HG03571 (cell line): Measurements from ENCODE around the gene CHCHD3.
A peak's percentile ranks its signal among the peaks of the same experiment; 100 is the strongest.

Experiments
- ATAC-seq: cut with Tn5 transposase; IDR thresholded peaks from one replicate; pipeline ENCODE4 v1.9.1; 2021; ENCODE audit not compliant: unreplicated experiment

CHCHD3 gene

DNA sequence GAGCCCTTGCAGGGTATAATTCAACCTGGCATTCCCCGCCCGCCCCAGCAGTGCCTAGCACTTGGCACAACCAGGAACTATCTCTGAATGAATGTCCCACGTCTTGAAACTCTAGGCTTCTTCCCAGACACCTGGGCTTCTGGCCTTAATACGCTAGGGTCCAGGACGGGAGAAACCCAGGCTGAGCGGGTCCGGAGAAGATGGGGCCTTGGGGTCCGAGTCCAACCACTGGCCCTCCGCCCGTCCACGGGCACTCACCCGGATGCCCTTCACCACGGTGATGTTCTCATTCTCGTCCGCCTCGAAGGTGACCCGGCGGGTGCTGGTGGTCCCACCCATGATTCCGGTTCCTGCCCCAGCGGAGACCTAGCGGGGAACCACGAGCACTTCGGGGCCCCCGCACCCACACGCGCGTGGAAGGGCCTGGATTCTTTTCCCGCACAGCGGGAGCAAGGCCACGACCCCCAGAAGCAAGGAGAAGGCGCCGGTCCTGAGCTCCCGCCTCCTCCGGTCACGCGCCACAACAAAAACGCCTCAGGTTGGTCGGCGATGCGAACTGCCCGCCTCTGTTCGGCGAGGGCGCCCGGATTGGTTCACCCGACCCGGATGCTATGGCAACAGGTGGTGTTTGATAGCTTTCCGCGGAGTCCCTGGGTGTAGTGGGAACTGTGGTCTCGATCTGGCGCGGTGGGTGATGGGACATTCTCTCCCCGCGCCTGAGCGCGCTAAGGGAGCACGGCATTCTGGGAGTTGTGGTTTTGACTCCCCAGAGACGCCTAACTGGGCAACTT is at the start of gene CHCHD3:
Gene CHCHD3 (minus strand): TSS at position 492 of the 791 bp plus-strand sequence. CDS start 153 bp downstream, at position 339.
- peak; percentile 99 for ATAC-seq

DNA sequence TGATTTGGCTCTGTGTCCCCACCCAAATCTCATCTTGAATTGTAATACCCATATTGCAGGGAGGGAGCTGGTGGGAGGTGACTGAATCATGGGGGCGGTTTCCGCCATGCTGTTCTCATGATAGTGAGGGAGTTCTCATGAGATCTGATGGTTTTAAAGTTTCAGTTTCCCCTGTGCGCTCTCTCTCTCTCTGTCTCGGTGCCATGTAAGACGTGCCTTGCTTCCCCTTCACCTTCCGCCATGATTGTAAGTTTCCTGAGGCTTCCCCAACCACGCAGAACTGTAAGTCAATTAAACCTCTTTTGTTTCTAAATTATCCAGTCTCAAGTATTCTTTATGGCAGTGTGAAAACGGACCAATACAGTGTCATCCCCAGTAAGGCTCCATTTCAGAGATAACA is 48.3 kb upstream of the CHCHD3 start:
- ATAC-seq = no peak

DNA sequence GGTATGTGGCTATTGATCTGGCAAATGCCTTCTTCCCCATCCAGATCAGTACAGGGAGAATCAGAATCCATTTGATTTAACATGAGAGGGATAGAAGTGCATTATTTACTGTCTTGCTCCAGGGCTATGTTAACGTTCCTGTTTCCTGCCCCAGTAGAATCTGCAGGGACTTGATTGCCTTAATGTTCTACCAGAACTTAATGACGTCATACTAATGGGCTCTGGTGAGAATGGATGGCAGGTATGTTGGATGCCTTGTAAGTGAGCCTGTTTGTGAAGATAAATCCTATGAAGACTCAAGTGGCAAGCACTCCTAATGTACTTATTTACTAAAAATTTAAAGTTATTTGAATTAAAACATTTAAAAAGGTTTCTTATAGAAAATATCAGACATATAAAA is 44.5 kb upstream of the CHCHD3 start:
- ATAC-seq = no peak

DNA sequence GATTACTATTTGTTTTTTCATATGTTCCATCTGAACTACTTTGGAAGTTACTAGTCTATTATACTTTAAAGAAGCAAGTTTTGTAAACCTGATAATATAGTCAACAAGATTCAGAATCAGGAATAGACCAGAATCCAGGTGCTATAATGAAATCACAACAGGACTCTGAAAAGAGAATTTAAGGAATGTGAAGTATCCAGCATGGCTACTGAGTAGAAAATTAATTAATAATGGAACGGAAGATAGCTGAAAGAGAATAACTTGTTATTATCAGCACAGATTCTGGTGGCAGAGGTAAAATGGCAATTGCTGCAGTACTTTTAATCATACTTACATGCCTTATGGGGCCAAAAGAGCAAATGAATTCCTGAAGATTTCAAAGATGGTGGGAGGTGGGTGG is 43.1 kb upstream of the CHCHD3 start:
- ATAC-seq = no peak

DNA sequence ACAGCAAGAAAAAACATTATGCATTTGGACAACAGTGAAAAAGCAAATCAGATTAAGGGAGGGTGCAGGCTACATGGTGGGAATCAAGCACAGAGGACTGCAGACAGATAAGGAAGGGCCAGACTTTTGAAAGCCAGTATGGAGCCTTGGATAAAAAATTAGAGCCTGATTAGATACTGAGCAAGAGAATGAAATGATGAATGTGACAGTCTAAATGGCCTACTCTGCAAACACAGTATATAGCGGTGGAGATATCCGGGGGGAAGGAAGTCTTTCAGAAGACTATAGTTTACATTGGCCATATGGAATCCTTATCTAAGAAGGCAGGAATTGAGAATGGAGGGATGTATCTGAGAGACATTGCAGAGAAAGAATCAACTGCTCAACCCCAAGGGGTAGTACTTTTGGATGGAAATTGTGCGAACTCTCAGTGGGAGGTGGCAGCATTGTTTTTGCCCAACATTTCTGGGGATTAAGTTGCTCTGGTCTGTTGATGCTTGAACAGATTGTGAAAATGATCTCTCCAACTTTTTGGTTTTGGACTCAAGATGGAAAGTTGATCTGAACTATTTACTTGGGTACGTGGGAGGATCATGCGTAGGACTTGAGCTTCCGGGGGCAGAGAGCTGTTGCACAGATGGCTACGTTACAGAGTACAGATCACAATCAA is 39.4 kb upstream of the CHCHD3 start:
- ATAC-seq = no peak

DNA sequence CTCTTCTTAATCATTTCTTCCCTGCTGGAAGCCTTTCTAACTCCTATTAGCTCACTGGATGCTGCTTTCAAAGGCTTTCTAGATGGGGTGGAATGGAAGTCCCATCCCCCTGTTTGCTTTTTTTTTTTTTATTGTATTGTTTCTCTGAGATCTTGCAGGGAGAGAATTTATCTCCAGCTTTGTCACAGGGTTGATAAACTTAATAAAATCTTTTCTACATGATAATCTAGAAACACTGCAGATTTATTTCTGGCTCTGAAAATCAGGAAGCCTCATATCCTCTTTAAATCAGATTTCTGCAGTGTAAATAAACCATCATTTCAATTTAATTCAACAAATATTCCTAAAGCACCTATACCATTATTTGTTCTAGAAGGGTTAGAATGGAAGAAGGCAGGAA is 37.2 kb upstream of the CHCHD3 start:
- no peak for ATAC-seq

DNA sequence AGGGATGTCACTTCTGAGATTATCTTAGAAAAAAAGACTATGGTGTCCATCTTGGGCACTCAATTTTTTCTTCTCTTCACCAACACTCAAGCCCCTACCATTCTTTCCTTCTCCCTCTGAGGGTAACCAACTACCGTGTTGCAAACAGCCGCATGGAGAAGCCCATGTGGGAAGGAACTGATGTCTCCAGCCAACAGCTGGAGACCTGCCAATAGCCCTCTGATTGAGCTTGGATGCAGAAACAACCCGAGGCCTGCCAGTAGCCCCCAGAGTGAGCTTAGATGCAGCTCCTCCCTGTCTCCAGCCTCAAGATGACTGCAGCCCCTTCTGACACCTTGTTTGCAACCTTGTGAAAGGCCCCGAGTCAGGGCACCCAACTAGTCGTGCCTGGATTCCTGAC is 36.4 kb upstream of the CHCHD3 start:
- no peak for ATAC-seq

DNA sequence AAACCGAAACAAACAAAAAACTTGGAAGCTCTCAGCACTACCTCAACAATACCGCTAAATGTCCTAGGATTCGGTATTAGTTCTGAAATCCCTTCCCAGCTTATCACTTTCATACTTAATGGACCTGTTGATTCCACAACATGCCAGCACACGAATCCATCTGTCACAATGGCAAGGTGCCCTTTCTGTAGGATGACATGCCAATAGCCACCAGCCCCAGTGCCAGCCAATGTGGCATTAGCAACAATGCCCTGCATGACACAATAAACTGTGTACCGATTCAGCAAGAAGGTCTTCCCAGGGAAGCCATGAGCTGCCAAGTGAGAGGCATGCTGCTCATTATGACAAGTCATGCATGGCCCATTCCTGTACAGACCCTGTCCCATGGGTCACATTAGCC is 35.6 kb upstream of the CHCHD3 start:
- ATAC-seq = no peak

DNA sequence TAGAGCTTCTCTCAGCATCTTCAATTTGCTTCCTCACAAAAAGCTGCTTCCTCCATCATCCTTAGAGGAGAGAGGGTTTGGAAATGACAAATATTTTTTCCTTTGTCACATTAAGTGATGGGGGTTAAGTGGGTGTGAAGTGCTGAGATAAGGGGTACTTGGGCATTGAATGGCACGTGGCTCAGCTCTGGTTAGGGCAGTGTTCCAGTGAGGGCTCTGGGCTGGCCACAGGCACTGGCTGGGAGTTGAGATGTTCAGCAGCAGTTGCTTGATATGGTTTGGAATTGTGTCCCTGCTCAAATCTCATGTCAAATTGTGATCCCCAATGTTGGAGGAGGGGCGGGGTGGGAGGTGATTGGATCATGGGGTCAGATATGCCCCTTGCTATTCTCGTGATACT is 33.7 kb upstream of the CHCHD3 start:
- ATAC-seq = no peak

DNA sequence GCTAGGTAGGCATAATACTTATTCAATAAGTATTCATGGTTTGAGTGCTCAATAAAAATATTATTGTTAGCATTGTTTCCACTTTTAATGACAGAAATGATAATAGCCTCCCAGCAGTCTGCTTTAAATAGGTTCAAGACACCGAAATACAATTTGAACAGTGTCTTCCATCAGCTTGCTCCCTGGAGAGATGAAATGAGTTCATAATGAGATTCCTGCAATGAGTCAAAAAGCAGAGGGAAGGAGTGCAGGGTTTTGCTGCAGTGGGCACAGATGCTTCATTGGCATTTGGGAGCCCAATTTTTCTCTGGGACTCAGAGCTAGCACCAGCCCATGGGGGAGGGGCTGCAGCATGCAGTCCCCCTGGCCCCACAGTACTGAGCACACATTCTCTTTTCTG is 32.6 kb upstream of the CHCHD3 start:
- no peak for ATAC-seq

DNA sequence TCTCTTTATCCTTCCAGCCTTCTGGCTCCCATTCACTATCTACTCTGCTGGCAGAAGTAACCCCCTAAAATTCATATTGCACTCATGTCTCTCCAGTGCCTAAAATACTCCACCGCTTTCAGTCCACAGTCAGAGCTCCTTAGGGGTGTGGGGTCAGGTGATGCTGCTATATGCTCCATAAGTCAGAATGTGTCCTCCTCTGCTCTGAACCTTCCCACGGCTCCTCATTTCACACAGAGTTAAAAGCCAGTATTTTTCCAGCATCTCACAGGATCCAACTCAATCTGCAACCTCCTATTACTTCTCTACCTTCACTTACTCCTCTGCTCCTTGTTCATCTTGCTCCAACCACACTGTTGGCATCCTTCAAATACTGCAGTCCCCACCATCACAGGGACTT is 31.1 kb upstream of the CHCHD3 start:
- no peak for ATAC-seq

DNA sequence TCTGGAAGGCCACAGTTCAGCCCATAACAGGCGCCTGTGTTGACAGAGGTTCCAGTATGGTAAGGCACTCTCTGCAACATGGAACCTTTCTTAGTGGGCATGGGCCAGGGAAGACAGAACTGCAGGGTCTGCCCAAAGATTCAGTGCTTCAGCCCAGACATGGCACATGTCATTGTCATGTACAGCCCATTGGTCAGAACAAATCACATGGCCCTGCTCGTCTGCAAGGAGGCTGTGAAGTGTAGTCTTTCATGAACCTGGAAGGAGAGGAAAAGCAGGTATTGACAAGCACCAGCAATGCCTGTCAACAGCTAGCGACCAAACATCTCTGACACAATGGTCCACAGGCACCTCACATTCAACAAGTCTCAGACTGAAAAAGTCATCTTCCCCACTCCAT is 30.4 kb upstream of the CHCHD3 start:
- ATAC-seq = no peak

DNA sequence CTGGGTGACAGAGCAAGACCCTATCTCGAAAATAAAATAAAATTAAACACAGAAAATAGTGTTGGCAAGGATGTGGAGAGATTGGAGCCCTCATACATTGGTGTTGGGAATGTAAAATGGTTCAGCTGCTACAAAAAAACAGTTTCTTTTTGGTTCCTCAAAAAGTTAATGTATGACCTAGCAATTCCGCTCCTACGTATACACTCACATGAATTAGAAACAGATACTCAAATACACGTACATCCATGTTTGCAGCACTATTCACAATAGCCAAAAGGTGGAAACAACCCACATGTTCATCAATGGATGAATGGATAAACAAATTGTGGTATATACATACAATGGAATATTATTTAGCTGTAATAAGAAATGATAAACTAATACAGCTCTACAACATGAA is 28.4 kb upstream of the CHCHD3 start:
- ATAC-seq = no peak

DNA sequence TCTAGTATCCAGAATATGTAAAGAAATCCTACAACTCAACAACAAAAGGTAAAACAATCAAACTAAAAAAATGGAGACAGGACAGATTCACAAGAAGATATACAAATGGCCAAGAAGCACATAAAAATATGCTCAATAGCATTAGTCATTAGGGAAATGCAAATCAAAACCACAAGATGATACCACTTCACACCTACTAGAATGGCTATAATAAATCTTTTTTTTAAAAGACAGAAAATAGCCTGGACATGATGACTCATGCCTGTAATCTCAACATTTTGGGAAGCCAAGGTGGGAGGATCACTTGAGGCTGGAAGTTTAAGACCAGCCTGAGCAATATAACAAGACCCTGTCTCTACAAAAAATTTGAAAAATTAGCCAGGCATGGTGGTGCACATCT is 27.9 kb upstream of the CHCHD3 start:
- no peak for ATAC-seq

DNA sequence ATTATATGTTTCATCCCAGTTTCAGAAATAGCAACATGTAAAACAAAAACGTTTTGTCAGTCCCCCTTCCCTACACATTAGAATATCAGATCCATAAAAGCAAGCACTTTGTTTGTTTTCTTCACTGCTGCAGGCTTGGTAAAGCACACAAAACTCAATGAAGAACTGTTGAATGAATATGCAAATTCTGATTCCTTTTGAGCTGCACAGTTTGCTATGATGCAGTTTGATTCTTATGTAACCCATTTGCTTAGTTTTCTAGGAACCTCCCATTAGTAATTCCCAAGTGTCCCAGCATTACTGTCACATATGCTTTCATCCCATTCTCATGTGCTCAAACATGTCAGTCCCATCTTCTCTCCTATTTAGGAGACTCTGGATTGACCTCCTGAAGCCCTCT is 26.1 kb upstream of the CHCHD3 start:
- no peak for ATAC-seq

DNA sequence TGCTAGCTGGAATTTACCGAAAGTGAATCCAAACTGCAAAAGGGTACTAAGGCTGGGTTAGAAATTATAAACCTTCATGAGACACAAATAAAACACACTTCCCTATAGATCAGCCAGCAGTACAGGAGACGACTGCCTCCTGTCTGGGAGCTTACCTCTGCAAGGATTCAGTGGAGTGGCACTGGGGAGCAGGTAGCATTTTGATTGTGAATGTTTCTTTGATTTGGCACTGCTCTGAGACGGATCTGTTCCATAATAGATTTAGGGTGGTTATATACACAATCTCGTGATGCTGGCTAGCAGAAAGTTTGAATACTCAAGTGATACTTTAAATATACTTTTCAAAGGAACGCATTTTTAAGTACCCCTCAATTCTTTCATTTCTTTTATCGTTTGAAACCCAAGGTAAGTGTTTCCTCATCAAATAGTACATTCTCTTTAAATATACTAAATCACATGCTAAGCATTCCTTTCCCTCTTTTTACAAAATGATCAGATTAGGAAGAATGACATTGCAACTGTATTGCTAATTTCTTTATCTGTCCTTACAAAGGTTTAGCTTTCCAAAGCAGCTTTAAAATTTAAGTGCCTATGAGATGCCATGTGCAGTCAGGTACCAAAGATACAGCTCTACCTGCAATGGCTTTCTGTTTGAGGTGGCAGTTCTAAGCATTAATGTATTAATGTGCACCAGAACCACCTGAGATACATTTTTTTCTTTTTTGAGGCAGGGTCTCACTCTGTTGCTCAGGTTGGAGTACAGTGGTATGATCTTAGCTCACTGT is 20.6 kb upstream of the CHCHD3 start:
- ATAC-seq = no peak

DNA sequence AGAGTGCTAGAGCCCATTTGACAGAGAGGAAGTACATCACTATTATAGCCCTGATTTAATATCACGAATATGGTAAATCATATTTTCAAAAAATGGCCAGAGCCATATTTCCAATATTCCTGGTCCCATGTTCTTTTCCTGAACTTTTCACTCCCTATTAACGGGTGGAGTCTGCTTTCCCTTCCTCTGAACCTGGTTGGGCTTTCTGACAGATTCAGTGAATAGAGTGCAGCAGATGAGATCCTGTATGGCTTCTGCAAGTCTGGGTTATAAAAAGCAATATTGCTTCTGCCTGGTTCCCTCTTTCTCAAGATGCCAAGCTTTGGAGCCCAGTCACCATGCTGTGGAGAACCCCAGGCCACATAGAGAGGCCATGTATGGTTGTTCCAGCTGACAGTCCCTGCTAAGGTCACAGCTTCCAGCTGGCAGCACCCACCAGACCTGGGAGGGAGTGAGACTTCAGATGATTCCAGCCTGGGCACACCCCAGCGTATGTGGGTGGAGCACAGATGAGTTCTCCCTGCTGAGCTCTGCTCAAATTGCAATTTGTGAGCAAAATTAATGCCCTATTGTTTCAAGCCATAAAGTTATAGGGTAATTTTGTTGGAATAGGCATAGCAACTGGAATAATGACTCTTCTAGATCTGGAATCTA is 17.9 kb upstream of the CHCHD3 start:
- no peak for ATAC-seq

DNA sequence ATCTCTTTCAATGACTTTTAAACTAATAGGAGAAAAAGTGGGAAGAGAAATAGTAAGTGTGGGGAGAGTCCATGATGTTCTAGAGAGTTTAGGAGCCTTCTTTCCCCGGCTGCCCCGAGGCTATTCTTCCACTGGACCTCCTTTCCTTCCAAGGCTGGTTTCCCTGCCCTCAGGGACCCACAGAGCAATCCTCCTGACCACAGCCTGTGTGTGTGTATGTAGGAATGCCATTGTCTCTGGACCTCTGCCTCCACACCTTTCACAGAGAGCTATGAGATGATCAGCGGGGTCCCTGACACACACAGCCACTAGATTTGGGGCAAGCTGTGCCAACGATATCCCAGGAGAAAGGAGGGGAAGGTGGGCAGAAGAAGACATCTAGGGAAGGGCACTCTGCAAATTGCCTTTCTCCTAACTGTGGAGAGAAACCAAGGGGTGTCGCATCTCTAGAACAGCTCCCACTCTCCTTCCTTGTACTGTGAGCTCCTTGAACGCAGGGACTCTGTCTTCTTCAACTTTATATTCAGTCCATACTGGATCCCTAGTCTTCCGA is 13.3 kb upstream of the CHCHD3 start:
- ATAC-seq = no peak

DNA sequence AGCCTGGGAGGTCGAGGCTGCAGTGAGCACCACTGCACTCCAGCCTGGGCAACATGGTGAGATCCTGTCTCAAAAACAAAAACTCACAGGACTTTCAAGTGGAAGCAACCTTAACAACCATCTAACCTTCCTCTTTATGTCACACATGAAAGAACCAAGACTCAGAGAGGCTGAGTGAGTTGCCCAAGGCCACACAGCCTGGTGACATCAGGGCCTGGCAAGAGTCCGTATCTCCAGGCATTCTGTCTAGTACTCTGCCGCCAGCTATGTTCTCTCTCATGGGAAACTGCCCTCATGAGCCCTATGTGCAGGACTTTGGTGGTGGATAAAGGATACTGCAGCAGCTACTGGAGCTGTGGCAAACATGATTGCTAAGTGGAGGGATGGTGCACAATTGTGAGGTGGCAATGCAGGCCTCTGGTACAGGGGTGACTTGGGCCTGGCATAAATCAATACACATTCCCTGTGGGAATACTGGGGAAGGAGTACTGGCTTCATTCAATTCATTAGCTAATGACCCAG is 10.1 kb upstream of the CHCHD3 start:
- no peak for ATAC-seq

DNA sequence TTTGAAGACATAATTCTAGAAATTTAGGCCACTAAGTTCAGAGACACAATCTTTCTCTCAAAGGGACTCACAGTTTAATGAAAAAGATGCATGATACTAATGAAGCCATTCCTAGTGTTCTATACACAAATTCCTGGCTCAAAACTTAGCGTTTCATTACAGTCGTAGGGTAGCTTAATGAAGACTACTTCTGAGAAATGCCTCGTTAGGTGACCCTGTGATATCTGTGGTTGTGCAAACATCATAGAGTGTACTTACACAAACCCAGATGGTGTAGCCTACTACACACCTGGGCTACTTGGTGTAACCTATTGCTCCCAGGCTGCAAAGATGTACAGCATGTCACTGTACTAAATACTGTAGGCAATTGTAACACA is 488 bp upstream of the CHCHD3 start:
- ATAC-seq = no peak

DNA sequence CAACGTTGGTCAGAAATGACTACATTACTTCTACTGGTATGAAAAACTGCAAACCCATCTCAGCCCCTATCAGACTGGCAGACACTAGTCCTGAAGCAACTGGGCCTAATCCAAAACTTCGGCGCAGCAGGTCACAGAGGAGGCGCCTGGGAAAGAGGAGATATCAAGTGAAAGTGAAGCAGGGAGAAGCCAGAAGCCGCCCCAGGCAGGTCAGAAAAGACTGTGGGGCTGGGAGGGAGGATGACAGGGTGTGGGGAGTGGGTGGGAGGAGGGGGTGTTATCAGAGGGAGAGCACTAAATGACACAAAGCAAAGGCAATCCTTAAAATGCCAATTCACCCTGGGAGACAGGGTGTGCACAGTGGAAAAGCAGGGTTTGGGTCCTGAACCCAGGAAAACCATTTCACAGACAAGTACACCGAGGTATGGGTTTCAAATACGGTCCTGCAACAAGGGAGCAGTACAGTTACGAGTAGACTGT is 731 bp downstream of the CHCHD3 start:
- ATAC-seq = no peak
